H1 (cell line): Measurements from ENCODE around the gene ARRB1. TPM values are rescaled to one million over a fixed set of nuclear protein-coding genes. Genes with fewer than 3 reads are reported as not detected.

ENCODE experiments used
- CHD2 ChIP-seq: IDR thresholded peaks from 2 replicates; pipeline ENCODE4 v1.6.1; 2012; ENCODE audit warnings: low read length, improper control_type of control experiment
- HDAC2 ChIP-seq, 2 experiments: fragments of 300-600 bp in 1 of 2; sonication (generic) in 1 of 2; IDR thresholded peaks; 2 replicates each; pipeline ENCODE4 v1.6.1; 2011 to 2012; ENCODE audit warnings: low read depth in 2 of 2, low read length in 2 of 2, mild to moderate bottlenecking in 2 of 2, moderate library complexity in 2 of 2, borderline replicate concordance in 1 of 2, inconsistent platforms in 1 of 2
- MAX ChIP-seq: IDR thresholded peaks from 2 replicates; pipeline ENCODE4 v1.6.1; 2012; ENCODE audit warnings: inconsistent platforms
- RXRA ChIP-seq: IDR thresholded peaks from 2 replicates; pipeline ENCODE4 v1.6.1; 2011; ENCODE audit warnings: low read depth, mild to moderate bottlenecking, low read length, moderate library complexity; ENCODE audit not compliant: insufficient read depth
- USF2 ChIP-seq: IDR thresholded peaks from 2 replicates; pipeline ENCODE4 v1.6.1; 2011; ENCODE audit warnings: low read length, improper control_type of control experiment
- ZNF274 ChIP-seq: IDR thresholded peaks from 2 replicates; pipeline ENCODE4 v1.7.0; 2012; ENCODE audit warnings: low read length, borderline replicate concordance; ENCODE audit errors: extremely low read depth
- polyA plus RNA-seq, 7 experiments: library from polyadenylated mRNA; depleted of rRNA in 3 of 7; stranded (reverse) in 5 of 7; unstranded in 2 of 7; fragments of >200 nt in 5 of 7; fragments of 200-250 nt in 2 of 7; gene quantifications; 1 replicate in 5 of 7; 2 replicates in 1 of 7; 4 replicates in 1 of 7; pipeline versions ENCODE4 v1.2.1 to v1.2.3, GENCODE V29; 2011 to 2013; ENCODE audit warnings: missing spikeins in 2 of 7, mixed read lengths in 2 of 7
- total RNA-seq: library from RNA; stranded (reverse); fragmentation: NEBNext Ultra II Directional; extraction: Animal tissue kit (Norgen Biotek cat#: 25700); gene quantifications from 2 replicates; pipeline ENCODE4 v1.2.1, GENCODE V29; 2021

ARRB1 gene
- total and polyA plus RNA-seq, 2 of the 8 experiments (the other 6 are each of a cell fraction or from before 2014, with no cell fraction given): 9.4 to 31.8 TPM

GRCh38 chr11:75386942-75387630 is 35.6 kb upstream of the ARRB1 start (continued):
- no peak for TF ChIP-seq RXRA
- no peak for TF ChIP-seq USF2
- no peak for TF ChIP-seq MAX
- TF ChIP-seq HDAC2 (IDR thresholded peaks at IDR 0.05; ENCODE audit: borderline replicate concordance in 1 of 2, low read depth in 2 of 2, low read length in 2 of 2): no peak
- no peak for TF ChIP-seq ZNF274
- no peak for TF ChIP-seq CHD2
